ENCODE measurements around the gene TK2.
"Not testable (repeated sequence)": the region's sequence is repeated elsewhere in the genome, so short reads cannot be mapped to it uniquely, and the experiment has no call there.

TK2 gene

GRCh38 chr16:66502020-66502913 is 47.7 kb downstream of the TK2 start:
- DNase-seq: no peak

- DNase-seq: not testable (repeated sequence)
Measured at GRCh38 chr16:66501563-66501962, 48.4 kb downstream of the TK2 start.

- DNase-seq: not testable (repeated sequence)
Measured at GRCh38 chr16:66497921-66498320, 52.0 kb downstream of the TK2 start.

GRCh38 chr16:66496226-66496625 is 53.7 kb downstream of the TK2 start:
- not testable (repeated sequence) for DNase-seq

GRCh38 chr16:66495440-66495839 is 54.5 kb downstream of the TK2 start:
- DNase-seq: no peak

GRCh38 chr16:66494916-66495315 is 55.0 kb downstream of the TK2 start:
- DNase-seq: no peak

GRCh38 chr16:66493490-66494401 is 56.2 kb downstream of the TK2 start:
- DNase-seq: no peak

- DNase-seq: no peak
Measured at GRCh38 chr16:66491716-66492064, 58.2 kb downstream of the TK2 start.

GRCh38 chr16:66490774-66491715 is 58.9 kb downstream of the TK2 start:
- DNase-seq: no peak

GRCh38 chr16:66489818-66490217 is 60.1 kb downstream of the TK2 start:
- no peak for DNase-seq

- DNase-seq: no peak
Measured at GRCh38 chr16:66489385-66489784, 60.5 kb downstream of the TK2 start.

GRCh38 chr16:66488505-66488904 is 61.4 kb downstream of the TK2 start:
- no peak for DNase-seq

- DNase-seq: no peak
Measured at GRCh38 chr16:66487580-66488275, 62.2 kb downstream of the TK2 start.

GRCh38 chr16:66486773-66487579 is 62.9 kb downstream of the TK2 start:
- no peak for DNase-seq

GRCh38 chr16:66486199-66486772 is 63.6 kb downstream of the TK2 start:
- no peak for DNase-seq

- no peak for DNase-seq
Measured at GRCh38 chr16:66485376-66485775, 64.5 kb downstream of the TK2 start.

GRCh38 chr16:66484453-66485213 is 65.3 kb downstream of the TK2 start:
- DNase-seq: no peak

- DNase-seq: peak; percentile 40
Measured at GRCh38 chr16:66483689-66484452, 66.1 kb downstream of the TK2 start.

GRCh38 chr16:66481943-66482390 is 68.0 kb downstream of the TK2 start:
- no peak for DNase-seq

Measured in NCI-H2227 treated with DMSO at 0.1 percent for 48 hours (cell line).